Right lung (tissue), 5 donors: ENCODE data around the gene ELF3. TPM values are rescaled to one million over a fixed set of nuclear protein-coding genes. Genes with fewer than 3 reads are reported as not detected.
"Not testable (repeated sequence)": the region's sequence is repeated elsewhere in the genome, so short reads cannot be mapped to it uniquely, and the experiment has no call there.

Experiments used
- DNase-seq, 2 donors: peaks; one replicate each; pipeline ENCODE4 v3.0.0-alpha.2; 2013
- polyA plus RNA-seq, 5 donors: library from polyadenylated mRNA; unstranded; fragments of 120-200 nt; gene quantifications; one replicate each; pipeline versions ENCODE4 v1.2.1 to v1.2.3, GENCODE V29; 2013; ENCODE audit warnings: inconsistent platforms in 1 of 5, low replicate concordance in 1 of 5; ENCODE audit not compliant: insufficient read length in 5 of 5, insufficient read depth in 1 of 5

Gene ELF3
- polyA plus RNA-seq, 5 donors, result 54.6 to 93.2 (median 63.4) TPM

- DNase-seq, result no peak
Measured at GRCh38 chr1:202031796-202032195, 21.4 kb downstream of the ELF3 start.

DNA sequence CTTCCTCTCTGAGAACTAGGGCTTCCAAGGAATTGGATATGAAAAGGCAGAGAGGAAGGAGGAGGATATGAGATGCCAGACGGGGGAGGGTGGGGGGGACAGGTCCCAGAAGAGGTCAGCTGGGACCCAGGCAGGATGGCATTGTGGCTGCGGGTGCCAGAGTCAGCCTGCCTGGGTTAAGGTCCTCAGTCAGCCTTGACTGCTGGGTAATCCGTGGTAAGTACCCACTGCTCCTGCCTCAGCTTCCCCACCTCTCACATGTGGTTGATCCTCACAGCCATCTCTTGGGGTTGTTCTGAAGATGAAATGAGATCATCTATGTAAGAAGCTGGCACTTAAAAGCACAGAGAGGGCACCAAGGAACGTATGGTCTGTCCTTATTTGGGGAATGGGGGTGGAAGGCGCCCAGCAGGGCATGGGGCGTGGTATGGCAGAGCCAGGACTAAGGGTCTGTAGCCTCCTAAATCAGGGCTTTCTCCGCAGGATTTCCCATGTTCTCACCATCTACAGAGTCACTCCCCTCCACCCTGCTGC is 23.8 kb downstream of the ELF3 start:
- DNase-seq, result no peak

DNA sequence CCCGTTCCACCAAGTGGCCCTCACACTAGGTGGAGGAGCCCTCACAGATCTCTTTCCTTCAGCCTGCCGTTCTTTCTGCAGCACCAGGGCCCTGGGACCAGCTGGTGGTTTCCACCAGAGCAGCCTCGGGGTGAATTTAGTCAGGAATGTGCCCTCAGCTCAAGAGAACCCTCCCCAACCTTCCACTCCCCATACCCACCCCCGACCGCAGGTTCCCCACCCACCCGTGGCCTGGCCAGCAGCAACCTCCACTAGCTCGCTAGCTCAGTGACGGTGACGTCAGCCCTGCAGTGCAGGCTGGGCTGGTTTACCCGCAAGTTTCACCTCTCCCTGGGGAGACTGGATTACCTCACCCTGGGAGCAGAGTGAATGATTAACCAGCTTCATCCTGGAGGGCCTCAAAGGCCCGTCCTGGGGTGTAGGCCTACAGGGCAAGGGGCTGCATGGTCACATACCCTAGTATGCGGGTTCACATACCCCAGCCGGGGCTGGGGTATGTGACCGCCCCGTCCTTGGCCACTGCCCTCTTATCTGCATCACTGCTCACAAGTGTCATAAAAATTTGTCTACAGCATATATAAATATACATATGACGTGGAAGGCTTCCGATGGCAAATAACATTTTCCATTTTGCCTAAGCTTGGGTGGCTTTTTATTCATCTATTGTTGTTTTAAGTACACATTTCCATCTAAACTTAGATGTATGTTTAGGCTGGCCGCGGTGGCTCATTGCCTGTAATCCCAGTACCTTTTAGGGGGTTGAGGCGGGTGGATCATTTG is 24.5 kb downstream of the ELF3 start:
- peak; percentile 80 to 81 for DNase-seq

GRCh38 chr1:202036595-202037387 is 26.4 kb downstream of the ELF3 start:
- DNase-seq, result no peak

- DNase-seq, result no peak
Measured at GRCh38 chr1:202037706-202038296, 27.4 kb downstream of the ELF3 start.

DNA sequence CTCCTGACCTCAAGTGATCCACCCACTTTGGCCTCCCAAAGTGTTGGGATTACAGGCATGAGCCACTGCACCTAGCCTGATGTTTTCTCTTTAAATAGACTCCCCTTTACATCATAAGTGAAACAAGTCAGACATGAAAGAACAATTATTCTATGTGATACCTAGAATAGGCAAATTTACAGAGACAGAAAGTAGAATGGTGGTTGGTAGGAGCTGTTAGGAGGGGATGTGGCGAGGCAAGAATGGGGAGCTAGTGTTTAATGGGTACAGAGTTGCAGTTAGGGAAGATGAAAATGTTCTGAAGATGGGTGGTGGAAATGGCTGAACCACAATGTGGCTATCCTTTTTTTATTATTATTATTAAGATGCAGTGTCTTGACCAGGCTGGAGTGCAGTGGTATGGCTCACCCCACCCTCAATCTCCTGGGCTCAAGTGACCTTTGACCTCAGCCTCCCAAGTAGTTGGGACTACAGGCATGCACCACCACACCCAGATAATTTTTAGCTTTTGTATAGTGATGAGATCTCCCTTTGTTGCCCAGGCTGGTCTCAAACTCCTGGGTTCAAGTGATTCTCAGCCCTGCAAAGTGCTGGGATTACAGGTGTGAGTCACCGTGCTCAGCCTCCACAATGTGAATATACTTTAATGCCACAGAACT is 28.4 kb downstream of the ELF3 start:
- DNase-seq, result no peak

DNA sequence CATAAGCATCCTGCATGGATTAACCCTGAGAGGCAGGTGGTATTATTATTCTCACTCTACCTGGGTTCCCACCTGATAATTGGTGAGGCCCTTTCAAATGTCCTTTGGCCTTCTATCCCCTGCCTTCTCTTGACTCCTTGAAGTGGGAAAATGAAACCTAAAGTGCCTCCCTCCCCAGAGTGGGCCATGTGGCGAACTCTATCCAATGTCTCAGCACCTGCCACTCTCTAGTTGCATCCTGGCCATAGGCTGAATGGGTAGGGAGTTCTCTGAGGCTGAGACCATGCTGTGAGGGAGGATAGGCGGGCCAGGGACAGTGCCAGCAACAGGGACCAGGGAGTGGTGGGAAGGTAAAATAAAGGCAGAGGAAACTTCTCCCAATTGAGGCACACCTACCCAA is 35.3 kb downstream of the ELF3 start:
- DNase-seq, result no peak

- peak; percentile 71 to 76 for DNase-seq
Measured at GRCh38 chr1:202046227-202046626, 35.8 kb downstream of the ELF3 start.

DNA sequence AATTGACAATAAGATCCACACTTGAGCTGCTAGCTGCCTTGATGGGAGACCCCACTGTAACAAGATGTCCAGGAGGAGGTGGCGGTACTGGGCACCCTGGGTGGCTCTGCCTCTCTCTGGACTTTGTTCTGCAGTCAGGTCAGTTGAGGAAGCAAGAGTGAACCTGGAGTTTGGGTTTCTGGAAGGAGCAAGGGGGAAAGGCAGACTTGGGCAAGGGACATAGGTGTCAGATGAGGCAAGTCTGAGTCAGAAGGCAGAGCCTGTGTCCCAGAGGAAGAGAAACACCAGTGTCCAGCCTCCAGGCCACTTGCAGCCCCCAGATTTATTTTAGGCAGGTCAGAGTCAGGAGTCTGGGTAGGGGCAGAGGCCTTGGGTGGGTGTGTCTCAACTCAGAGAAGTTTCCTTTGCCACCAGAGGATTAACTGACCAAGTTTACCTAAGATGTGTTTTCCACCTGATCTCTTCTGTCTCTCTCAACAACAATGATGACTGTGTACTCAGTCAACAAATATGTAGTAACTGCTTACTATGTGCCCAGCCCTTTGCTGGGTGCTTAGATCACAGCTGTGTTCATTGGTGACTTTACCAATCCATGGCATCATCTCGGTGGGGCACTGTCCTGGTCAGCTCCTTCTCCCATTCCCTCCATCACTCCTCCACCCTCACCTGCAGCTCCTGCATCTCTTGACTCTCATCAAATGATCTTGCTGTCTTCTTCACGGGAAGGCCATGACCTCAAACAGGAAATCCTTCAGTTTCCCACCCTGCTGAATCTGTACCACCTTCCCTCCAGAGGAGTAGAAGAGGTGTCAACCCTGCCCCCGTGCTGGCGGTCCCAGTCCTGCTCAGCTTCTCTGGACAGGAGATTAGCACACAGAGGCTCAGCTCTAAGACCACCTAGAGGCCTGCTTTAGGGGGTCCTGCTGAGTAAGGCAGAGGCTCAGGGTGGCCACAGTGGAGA is 36.6 kb downstream of the ELF3 start:
- no peak for DNase-seq

DNA sequence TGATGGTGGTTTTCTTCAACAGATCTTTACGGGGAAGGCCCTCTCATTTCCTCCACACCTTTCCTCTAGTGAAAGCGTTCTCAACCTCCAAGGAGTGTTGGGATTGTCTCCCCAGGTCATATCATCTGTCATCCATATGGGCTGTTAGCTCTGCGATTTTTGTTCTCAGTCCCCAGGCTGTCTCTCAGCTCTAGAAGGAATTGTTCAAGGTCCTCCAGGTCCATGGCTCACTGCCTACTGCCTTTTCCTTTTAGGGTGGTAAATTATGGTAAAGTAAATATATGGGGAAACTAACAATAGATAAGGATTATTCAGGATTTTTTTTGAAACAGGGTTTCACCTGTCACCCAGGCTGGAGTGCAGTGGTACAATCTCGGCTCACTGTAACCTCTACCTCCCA is 37.6 kb downstream of the ELF3 start:
- no peak for DNase-seq

- no peak for DNase-seq
Measured at GRCh38 chr1:202049129-202049528, 38.7 kb downstream of the ELF3 start.

DNA sequence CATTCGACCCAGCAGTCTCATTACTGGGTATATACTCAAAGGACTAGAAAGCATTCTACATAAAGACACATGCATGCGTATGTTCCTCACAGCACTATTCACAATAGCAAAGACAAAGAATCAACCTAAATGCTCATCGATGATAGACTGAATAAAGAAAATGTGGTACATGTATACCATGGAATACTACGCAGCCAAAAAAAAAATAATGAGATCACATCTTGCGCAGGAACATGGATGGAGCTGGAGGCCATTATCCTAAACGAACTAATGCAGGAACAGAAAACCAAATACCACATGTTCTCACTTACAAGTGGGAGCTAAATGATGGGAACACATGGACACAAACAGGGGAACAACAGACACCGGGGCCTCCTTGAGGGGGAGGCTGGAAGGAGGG is 43.7 kb downstream of the ELF3 start:
- DNase-seq, result no peak

DNA sequence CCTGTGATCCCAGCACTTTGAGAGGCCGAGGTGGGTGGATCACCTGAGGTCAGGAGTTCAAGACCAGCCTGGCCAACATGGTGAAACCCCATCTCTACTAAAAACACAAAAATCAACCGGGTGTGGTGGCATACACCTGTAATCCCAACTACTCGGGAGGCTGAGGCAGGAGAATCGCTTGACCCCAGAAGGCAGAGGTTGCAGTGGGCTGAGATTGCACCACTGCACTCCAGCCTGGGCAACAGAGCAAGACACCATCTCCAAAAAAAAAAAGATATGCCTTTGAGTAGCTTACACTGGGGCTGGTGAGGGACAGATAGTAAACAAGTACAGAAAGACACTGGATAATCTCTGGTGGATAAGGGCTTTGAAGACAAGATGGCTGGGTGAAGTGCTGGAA is 44.3 kb downstream of the ELF3 start:
- DNase-seq, result not testable (repeated sequence)

- peak; percentile 40 to 42 for DNase-seq
Measured at GRCh38 chr1:202056644-202057334, 46.4 kb downstream of the ELF3 start.

DNA sequence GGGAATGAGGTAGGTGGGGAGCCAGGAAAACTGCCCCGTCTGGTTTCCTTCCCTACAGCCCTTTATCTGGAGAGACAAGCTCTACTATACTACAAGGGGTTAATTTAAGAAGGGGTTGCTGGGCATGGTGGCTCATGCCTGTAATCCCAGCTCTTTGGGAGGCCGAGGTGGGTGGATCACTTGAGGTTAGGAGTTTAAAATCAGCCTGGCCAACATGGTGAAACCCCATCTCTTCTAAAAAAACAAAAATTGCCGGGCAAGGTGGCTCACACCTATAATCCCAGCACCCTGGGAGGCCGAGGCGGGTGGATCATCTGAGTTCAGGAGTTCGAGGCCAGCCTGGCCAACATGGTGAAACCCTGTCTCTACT is 46.9 kb downstream of the ELF3 start:
- DNase-seq, result not testable (repeated sequence)

DNA sequence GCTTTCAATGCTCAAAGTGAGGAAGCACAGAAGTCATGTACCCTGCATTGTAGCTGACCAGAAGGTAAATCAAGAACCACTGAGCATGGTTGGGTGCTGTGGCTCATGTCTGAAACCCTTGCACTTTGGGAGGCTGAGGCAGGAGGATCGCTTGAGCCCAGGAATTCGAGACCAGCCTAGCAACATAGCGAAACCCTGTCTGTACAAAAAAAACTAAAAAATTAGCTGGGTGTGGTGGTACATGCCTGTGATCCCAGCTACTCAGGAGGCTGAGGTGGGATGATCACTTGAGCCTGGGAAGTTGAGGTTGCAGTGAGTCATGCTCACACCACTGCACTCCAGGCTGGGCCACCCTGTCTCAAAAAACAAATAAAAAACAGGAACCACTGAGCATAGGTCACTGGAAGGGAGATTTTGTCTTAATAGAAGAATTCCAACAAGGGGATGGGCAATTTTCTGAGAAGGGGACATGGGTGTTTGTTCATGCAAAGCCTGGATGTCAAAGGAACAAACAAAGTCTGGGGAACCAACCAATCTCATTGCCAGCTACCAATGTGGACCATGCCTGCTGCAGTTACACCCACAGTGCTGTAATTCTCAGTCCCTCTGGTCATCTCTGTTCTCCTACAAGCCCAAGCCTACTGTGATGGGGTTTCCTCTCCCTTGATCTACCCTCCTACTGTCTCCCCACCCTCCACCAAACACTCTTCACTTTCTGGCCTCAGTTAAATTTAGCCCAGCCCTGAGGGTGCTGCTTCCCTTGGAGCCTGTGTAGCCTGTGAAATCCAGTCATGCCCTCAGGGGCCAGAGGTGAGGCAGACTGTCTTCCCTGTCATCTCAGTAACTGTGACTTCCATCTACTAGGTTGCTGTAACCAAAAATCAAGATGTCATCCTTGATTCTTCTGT is 47.9 kb downstream of the ELF3 start:
- DNase-seq, result no peak

DNA sequence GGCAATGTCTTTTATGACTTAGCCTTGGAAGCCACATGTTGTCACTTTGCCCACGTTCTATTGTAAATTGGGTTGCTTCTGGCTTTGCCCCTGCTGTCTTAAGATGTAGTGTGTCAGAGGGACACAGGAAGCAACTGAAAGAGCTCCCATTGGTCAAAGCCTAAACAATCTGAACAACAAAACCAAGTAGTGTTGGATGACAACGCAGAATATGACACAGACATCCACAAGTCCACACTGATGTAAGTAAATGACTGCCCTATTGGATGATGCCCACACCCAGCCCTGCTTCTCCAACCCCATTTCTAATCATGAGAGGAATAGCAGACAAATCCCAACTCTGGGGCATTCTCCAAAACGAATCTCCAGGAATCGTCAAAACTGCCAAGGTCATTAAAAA is 50.7 kb downstream of the ELF3 start:
- no peak for DNase-seq

- not testable (repeated sequence) for DNase-seq
Measured at GRCh38 chr1:202061787-202062186, 51.4 kb downstream of the ELF3 start.

DNA sequence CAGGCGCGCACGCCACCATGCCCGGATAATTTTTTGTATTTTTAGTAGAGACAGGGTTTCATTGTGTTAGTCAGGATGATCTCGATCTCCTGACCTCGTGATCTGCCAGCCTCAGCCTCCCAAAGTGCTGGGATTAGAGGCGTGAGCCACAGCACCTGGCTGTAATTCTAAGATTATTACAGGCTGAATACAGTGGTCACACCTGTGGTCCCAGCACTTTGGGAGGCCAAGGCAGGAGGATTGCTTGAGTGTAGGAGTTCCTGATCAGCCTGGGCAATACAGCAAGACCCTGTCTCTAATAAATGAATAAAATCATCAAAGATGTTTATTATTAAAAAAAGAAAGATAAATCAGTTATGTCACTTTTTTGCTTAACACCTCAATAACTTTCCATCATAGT is 52.2 kb downstream of the ELF3 start:
- DNase-seq, result not testable (repeated sequence)
